Common myeloid progenitor, CD34-positive (primary cell): Measurements from ENCODE around the gene CTSW.

ENCODE experiments used
- CTCF ChIA-PET: fragments of 350-600 bp; sonication (Branson Sonifier 250); formaldehyde crosslinking; loops from one replicate; lab custom pipeline; 2021; ENCODE audit warnings: antibody characterized with exemption; lab: Charles Lee
- POLR2A ChIA-PET: fragments of 350-600 bp; sonication (Branson Sonifier 250); formaldehyde crosslinking; loops from one replicate; lab custom pipeline; 2021; ENCODE audit warnings: antibody characterized with exemption; lab: Charles Lee
- DNase-seq, 3 donors: peaks; one replicate each; pipeline versions ENCODE4 v3.0.0 to v3.0.0-alpha.2; 2013
- H3K27ac ChIP-seq, 2 experiments: 1 replicate in 1 of 2; 2 replicates in 1 of 2; pipeline ENCODE4 v1.7.0; 2013; ENCODE audit warnings: inconsistent platforms in 2 of 2, low read length in 2 of 2, mild to moderate bottlenecking in 2 of 2, low read depth in 1 of 2, moderate library complexity in 1 of 2; ENCODE audit not compliant: severe bottlenecking in 2 of 2, insufficient read depth in 1 of 2, poor library complexity in 1 of 2
- H3K27me3 ChIP-seq, 5 experiments: replicated peaks in 2 of 5; 1 replicate in 3 of 5; 2 replicates in 2 of 5; pipeline versions ENCODE4 v1.6.1 to v1.7.0; 2013; ENCODE audit warnings: low read length in 4 of 5, mild to moderate bottlenecking in 2 of 5, moderate library complexity in 2 of 5, inconsistent platforms in 1 of 5; ENCODE audit not compliant: insufficient read depth in 5 of 5, control insufficient read depth in 4 of 5
- H3K36me3 ChIP-seq, 4 experiments: 1 replicate in 2 of 4; 2 replicates in 2 of 4; pipeline versions ENCODE4 v1.6.1 to v1.7.0; 2013; ENCODE audit warnings: low read length in 3 of 4, control low read depth in 1 of 4, mild to moderate bottlenecking in 1 of 4; ENCODE audit not compliant: control insufficient read depth in 4 of 4, insufficient read depth in 4 of 4
- H3K4me1 ChIP-seq, 4 experiments: 1 replicate in 3 of 4; 2 replicates in 1 of 4; pipeline versions ENCODE4 v1.6.1 to v1.7.1; 2013; ENCODE audit warnings: low read length in 3 of 4, mild to moderate bottlenecking in 3 of 4, control low read depth in 1 of 4, inconsistent platforms in 1 of 4, moderate library complexity in 1 of 4; ENCODE audit not compliant: control insufficient read depth in 4 of 4, insufficient read depth in 4 of 4; ENCODE audit errors: control extremely low read depth in 1 of 4
- H3K4me3 ChIP-seq, 7 experiments: 1 replicate in 4 of 7; 2 replicates in 3 of 7; pipeline versions ENCODE4 v1.5.1 to v1.7.0; 2013; ENCODE audit warnings: mild to moderate bottlenecking in 7 of 7, low read length in 6 of 7, moderate library complexity in 6 of 7, inconsistent platforms in 2 of 7, low read depth in 2 of 7, control low read depth in 1 of 7; ENCODE audit not compliant: insufficient read depth in 4 of 7, control insufficient read depth in 1 of 7; ENCODE audit errors: extremely low read depth in 1 of 7
- H3K9me3 ChIP-seq, 5 experiments: 1 replicate in 4 of 5; 2 replicates in 1 of 5; pipeline versions ENCODE4 v1.6.1 to v1.7.1; 2013; ENCODE audit warnings: low read length in 4 of 5, mild to moderate bottlenecking in 2 of 5, inconsistent platforms in 1 of 5, low read depth in 1 of 5, moderate library complexity in 1 of 5; ENCODE audit not compliant: control insufficient read depth in 4 of 5, insufficient read depth in 2 of 5; ENCODE audit errors: control extremely low read depth in 1 of 5
- WGBS: methylation state at CpG from one replicate; pipeline ENCODE4 v1.1.5; 2013; ENCODE audit not compliant: insufficient coverage; 5-methylcytosine and 5-hydroxymethylcytosine counted together

CTSW gene

DNA sequence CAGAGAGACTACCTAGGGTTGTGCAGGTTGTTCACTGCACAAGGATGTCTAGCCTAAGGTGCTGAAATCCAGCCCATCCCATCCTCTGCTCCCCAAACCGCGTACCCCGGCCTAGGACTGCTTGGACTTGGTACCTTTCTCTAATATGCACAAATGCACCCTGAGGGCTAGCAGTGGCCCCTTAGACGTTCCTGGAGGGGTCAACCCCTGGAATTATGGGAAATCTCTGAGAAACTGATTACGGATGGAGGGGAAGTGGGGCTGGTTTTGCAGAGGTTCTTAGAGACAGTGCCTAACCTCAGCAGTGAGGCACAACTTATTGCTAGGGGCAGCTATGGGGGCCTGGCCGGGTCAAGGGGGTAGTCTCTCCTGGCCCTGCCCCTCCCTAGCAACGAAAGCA is 36.8 kb downstream of the CTSW start:
- POLR2A ChIA-PET, result interaction anchor here (1.0 to 1.9 kb wide), 3 partner anchors 18 to 23 kb away, joined by 4 to 5 read pairs (median 5); no protein-coding TSS in a partner anchor
- CTCF ChIA-PET, result interaction anchor here (1.2 to 2.4 kb wide), 6 partner anchors 13 to 50 kb away, joined by 3 to 9 read pairs (median 6); partner anchors contain the start of gene CCDC85B
- H3K4me1 ChIP-seq, result peaks cover 0 to 60% (median 53%) of the 10 kb centered on the region in 4 experiments
- DNase-seq, result no peak
- no peak overlapping the region for H3K27ac ChIP-seq
- no peaks in the 10 kb centered on the region for H3K27me3 ChIP-seq
- WGBS, result 29% methylated on average over 1 of the region's 7 CpGs
- no peaks in the 10 kb centered on the region for H3K9me3 ChIP-seq
- peaks cover 0 to 14% (median 5%) of the 10 kb centered on the region in 4 experiments for H3K36me3 ChIP-seq
- H3K4me3 ChIP-seq, result peak overlapping the region in 2 of 7 experiments; percentile 6 to 47

DNA sequence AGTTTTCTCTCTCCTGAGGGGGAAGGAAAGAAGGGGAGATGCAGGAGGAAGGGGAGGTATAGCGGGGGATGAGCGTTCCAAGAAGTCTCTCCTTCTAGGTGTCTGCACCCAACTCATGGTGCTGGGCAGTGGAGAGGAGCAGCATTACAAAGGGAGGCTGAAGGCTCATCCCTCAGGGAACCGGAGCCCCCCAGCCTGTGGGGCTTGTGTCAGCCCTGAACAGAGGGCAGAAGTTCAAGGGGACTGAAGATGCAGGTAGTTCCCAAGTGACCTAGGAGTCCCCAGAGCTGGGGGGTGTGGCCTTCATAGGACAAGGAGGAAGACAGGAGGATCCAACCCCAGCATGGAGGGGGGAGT is 37.4 kb downstream of the CTSW start:
- WGBS, result 96% methylated on average over 3 of the region's 3 CpGs
- Histone ChIP-seq H3K9me3 (no peaks in the 10 kb centered on the region), H3K27ac (no peak overlapping the region), H3K27me3 (no peaks in the 10 kb centered on the region), H3K4me3 (peak overlapping the region in 2 of 7 experiments; percentile 95 to 97), H3K36me3 (peaks cover 0 to 17% (median 8%) of the 10 kb centered on the region in 4 experiments), H3K4me1 (peaks cover 0 to 57% (median 48%) of the 10 kb centered on the region in 4 experiments)
- ChIA-PET POLR2A (interaction anchor here (0.6 to 2.7 kb wide), 4 partner anchors 18 to 49 kb away, joined by 3 to 8 read pairs (median 5); partner anchors contain the start of gene CCDC85B), CTCF (interaction anchor here (1.2 to 1.9 kb wide), 6 partner anchors 16 to 59 kb away, joined by 3 to 11 read pairs (median 5); partner anchors contain the start of genes CCDC85B, FIBP and FOSL1)
- no peak for DNase-seq

DNA sequence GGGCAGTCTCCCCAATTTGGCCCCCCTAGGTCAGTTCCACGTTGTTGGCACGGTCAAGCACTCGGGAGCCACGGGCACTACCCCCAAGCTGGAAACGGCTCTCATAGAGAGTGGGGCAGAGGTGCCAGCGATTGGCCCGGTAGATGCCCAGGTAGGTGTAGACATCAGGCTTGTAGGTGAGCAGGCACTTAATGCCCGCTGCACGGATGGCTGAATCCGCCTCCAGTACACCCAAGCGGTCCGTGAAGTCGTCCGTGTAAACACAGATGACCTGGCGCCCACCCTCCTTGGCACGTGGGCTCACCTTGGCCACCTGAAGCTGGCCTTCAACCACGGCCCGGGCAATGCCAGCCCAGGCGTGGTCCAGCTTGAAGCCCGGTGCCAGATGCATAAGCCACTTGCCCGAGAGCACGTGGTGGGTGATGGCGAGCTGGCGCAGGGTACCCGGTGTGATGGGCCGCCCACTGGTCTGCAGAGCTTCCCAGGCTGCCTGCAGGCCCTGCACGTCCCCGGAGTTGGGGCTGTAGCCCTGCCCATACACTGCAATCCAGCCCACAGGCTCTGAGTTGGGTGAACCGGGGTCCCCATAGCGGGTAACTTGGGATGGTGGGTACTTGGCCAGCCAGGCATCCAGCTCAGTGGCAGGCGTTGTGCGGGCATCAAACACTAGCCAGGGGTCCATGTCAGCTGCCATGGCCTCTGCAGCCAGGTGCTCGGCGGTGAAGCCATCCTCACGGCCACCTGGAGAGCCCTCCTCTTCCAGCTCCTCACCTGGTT is 38.0 kb downstream of the CTSW start:
- Histone ChIP-seq H3K27ac (peak overlapping the region; percentile 85 to 95), H3K27me3 (no peaks in the 10 kb centered on the region), H3K4me1 (peaks cover 0 to 61% (median 48%) of the 10 kb centered on the region in 4 experiments), H3K4me3 (peak overlapping the region; percentile 71 to 99 (median 97)), H3K9me3 (no peaks in the 10 kb centered on the region), H3K36me3 (peaks cover 2 to 23% (median 13%) of the 10 kb centered on the region in 4 experiments)
- ChIA-PET CTCF (interaction anchor here (0.9 to 1.9 kb wide), 7 partner anchors 11 to 59 kb away, joined by 3 to 11 read pairs (median 4); partner anchors contain the start of genes CCDC85B, FIBP and FOSL1), POLR2A (interaction anchor here (0.6 to 2.7 kb wide), 4 partner anchors 17 to 49 kb away, joined by 3 to 8 read pairs (median 6); partner anchors contain the start of genes CCDC85B and FOSL1)
- DNase-seq, result no peak
- 97% methylated on average over 27 of the region's 35 CpGs for WGBS

DNA sequence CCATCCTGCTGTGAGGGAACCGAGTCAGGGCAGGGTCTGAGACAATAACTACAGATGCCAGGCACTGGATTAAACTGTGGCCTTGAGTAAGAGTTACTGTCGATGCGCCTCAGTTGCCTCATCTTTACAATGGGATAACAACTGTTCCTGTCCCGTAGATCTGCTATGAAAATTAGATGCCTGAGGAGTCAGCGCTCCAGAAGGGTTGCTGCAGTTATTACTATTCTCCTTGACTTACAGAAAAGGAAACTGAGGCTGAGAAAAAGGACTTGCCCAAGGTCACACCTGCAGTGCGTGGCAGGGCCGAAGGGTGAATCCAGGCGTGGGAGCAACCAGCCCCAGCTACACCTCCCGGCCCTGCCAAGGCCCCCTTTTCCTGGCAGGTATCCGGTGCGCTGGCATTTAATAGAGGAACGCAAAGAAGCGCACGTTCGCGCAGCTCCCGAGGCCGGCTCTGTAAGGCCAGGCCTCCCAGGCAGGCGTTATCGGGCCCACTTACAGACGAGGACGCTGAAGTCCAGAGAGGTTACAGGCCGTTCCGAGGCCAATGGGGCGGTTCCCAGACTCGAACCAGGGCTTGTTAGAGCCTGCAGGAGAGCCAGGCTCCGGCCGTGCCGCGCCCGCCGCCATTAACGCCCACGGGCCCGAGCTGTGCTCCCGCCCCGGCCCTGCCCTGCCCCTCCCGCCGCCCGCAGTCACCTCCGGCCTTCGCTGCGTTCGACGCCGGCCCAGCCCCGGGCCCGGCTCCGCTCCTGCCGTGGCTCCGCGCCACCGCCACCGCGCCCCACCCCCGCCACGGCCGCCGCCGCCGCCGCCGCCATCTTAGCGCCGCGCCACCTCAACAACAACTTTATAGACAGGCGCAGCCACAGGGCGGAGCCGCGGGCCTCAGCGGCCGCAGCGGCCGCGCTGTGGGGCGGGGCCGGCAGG is 38.8 kb downstream of the CTSW start, which contains the start of gene C11orf68:
C11orf68 (minus strand) TSS at position 852 of the 930 bp plus-strand sequence; CDS start at position 821, 31 bp downstream.
- peak within 1 kb of the TSS; percentile 85 to 95 for H3K27ac ChIP-seq
- DNase-seq, result no peak
- ChIA-PET POLR2A (interaction anchor here (1.2 to 2.7 kb wide), 3 partner anchors 18 to 28 kb away, joined by 5 to 8 read pairs (median 6); partner anchors contain the start of genes CCDC85B and FOSL1), CTCF (interaction anchor here (0.9 to 1.9 kb wide), 8 partner anchors 10 to 60 kb away, joined by 3 to 11 read pairs (median 4); partner anchors contain the start of genes CCDC85B, FIBP and FOSL1)
- H3K27me3 ChIP-seq, result no peaks in the 10 kb centered on the region
- peaks cover 5 to 32% (median 18%) of the 10 kb centered on the region in 4 experiments for H3K36me3 ChIP-seq
- H3K9me3 ChIP-seq, result no peaks in the 10 kb centered on the region
- H3K4me3 ChIP-seq, result peak within 1 kb of the TSS; percentile 71 to 99 (median 97)
- peaks cover 0 to 62% (median 48%) of the 10 kb centered on the region in 4 experiments for H3K4me1 ChIP-seq
- WGBS, result 6% methylated on average over 59 of the region's 77 CpGs

DNA sequence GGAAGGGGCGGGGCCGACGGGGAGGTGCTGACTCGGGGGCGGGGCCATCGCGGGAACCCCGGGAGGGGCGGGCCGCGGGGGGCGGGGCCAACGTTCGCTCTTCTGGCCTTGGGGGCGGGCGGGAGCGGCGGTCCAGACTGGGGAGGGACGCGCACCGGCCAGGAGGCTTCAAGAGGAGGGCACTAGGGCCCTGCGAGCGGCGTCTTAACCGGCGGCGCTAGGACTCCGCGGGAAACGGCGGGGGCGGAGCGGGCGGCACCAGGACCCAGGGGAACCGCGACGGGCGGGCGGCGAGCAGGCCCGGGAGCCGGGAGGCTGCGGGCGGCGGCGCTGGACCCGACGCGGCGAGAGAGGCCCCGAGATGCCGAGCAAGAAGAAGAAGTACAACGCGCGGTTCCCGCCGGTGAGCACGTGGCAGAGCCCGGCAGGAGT is 39.5 kb downstream of the CTSW start, which contains the start of gene DRAP1:
DRAP1 (plus strand) TSS at position 286 of the 432 bp plus-strand sequence; CDS start at position 362, 76 bp downstream.
- H3K4me3 ChIP-seq, result peak within 1 kb of the TSS; percentile 71 to 99 (median 97)
- ChIA-PET POLR2A (interaction anchor here (1.0 to 2.7 kb wide), 3 partner anchors 9 to 26 kb away, joined by 4 to 8 read pairs (median 6); partner anchors contain the start of gene FOSL1), CTCF (interaction anchor here (0.6 to 1.9 kb wide), 7 partner anchors 13 to 60 kb away, joined by 3 to 11 read pairs (median 3); partner anchors contain the start of genes CCDC85B, FIBP and FOSL1)
- peaks cover 5 to 33% (median 18%) of the 10 kb centered on the region in 4 experiments for H3K36me3 ChIP-seq
- 0% methylated on average over 58 of the region's 59 CpGs for WGBS
- H3K9me3 ChIP-seq, result no peaks in the 10 kb centered on the region
- peaks cover 0 to 62% (median 48%) of the 10 kb centered on the region in 4 experiments for H3K4me1 ChIP-seq
- DNase-seq, result peak; percentile 98 to 100 (median 99)
- H3K27ac ChIP-seq, result peak within 1 kb of the TSS; percentile 85 to 95
- no peaks in the 10 kb centered on the region for H3K27me3 ChIP-seq
